ENCODE results near the gene HNRNPAB. TPM values are rescaled to one million over a fixed set of nuclear protein-coding genes. Genes with fewer than 3 reads are reported as not detected.

Gene HNRNPAB
- total RNA-seq, 1 donor: 63.5 TPM

GRCh38 chr5:178223196-178223773 is 19.0 kb downstream of the HNRNPAB start:
- H3K4me3 ChIP-seq (ENCODE audit: low read depth, low read length): no peak overlapping the region
- DNase-seq (ENCODE audit: low read depth): no peak
- TF ChIP-seq, protein P1, sequence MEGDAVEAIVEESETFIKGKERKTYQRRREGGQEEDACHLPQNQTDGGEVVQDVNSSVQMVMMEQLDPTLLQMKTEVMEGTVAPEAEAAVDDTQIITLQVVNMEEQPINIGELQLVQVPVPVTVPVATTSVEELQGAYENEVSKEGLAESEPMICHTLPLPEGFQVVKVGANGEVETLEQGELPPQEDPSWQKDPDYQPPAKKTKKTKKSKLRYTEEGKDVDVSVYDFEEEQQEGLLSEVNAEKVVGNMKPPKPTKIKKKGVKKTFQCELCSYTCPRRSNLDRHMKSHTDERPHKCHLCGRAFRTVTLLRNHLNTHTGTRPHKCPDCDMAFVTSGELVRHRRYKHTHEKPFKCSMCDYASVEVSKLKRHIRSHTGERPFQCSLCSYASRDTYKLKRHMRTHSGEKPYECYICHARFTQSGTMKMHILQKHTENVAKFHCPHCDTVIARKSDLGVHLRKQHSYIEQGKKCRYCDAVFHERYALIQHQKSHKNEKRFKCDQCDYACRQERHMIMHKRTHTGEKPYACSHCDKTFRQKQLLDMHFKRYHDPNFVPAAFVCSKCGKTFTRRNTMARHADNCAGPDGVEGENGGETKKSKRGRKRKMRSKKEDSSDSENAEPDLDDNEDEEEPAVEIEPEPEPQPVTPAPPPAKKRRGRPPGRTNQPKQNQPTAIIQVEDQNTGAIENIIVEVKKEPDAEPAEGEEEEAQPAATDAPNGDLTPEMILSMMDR (IDR thresholded peaks at IDR 0.05; ENCODE audit: insufficient read depth, low read depth, low read length): no peak

DNA sequence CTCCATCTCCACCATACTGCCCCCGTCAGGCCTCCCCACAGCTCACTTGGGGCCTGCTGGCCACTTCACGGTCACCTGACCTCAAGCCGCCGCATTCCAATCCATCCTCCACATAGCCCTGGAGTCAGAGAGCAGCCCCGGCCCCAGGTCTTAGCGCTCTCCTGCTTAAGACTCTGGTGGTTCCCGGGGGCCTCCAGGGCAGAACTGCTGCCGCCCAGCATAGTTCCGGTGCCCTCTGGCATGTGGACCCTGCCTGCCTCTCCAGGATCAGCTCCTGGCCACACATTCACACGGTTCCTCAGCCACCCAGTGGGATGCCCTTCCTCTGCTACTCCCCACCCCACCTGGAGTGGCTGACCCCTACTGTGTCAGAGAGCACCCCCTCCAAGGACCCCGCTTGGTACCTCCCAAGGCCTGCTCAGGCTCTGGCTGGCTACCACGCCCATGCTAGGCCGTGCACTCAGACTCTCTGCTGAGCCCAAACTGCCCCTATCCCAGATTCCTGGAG is 19.5 kb downstream of the HNRNPAB start:
- DNase-seq (ENCODE audit: low read depth): no peak
- TF ChIP-seq, protein P1 (IDR thresholded peaks at IDR 0.05; ENCODE audit: insufficient read depth, low read depth, low read length): no peak
- H3K4me3 ChIP-seq (ENCODE audit: low read depth, low read length): no peak overlapping the region

GRCh38 chr5:178224403-178224802 is 20.1 kb downstream of the HNRNPAB start:
- TF ChIP-seq, protein P1 (IDR thresholded peaks at IDR 0.05; ENCODE audit: insufficient read depth, low read depth, low read length): no peak
- no peak for DNase-seq (ENCODE audit: low read depth)
- H3K4me3 ChIP-seq (ENCODE audit: low read depth, low read length): no peak overlapping the region

GRCh38 chr5:178225174-178225573 is 20.8 kb downstream of the HNRNPAB start:
- TF ChIP-seq, protein P1 (IDR thresholded peaks at IDR 0.05; ENCODE audit: insufficient read depth, low read depth, low read length): no peak
- no peak for DNase-seq (ENCODE audit: low read depth)
- no peak overlapping the region for H3K4me3 ChIP-seq (ENCODE audit: low read depth, low read length)

GRCh38 chr5:178227138-178227659 is 22.9 kb downstream of the HNRNPAB start:
- TF ChIP-seq, protein P1 (IDR thresholded peaks at IDR 0.05; ENCODE audit: insufficient read depth, low read depth, low read length): no peak
- no peak for DNase-seq (ENCODE audit: low read depth)
- no peak overlapping the region for H3K4me3 ChIP-seq (ENCODE audit: low read depth, low read length)

- TF ChIP-seq, protein P1 (IDR thresholded peaks at IDR 0.05; ENCODE audit: insufficient read depth, low read depth, low read length): no peak
- DNase-seq (ENCODE audit: low read depth): no peak
- H3K4me3 ChIP-seq (ENCODE audit: low read depth, low read length): no peak overlapping the region
These were observed 23.6 kb downstream of the HNRNPAB start for GRCh38 chr5:178227929-178228328.
